ENCODE data around the gene PROC. TPM values are rescaled to one million over a fixed set of nuclear protein-coding genes. Genes with fewer than 3 reads are reported as not detected.

The PROC gene
- total and polyA plus RNA-seq, 2 of the 4 experiments (the other 2 are of a cell fraction), result 0.07 TPM; not detected in 1

GRCh38 chr2:127416506-127417001, 1.7 kb upstream of the PROC start:
- no peaks in the 10 kb centered on the region for H4K20me1 ChIP-seq (ENCODE audit: insufficient read depth, low read length)
- peak overlapping the region; percentile 8 for H3K4ac ChIP-seq (ENCODE audit: low read depth, low read length)
- no peak overlapping the region for H3K4me2 ChIP-seq (ENCODE audit: low read depth, low read length)
- CTCF ChIA-PET, result interaction anchor here (1.1 kb wide), 1 partner anchor 17 kb away, joined by 4 read pairs; no protein-coding TSS in a partner anchor
- H3K56ac ChIP-seq (ENCODE audit: extremely low read depth, insufficient read depth, low read length), result no peak overlapping the region
- 40% methylated on average over 1 of the region's 4 CpGs; no CpG with 5 or more reads in 1 of the 2 experiments for WGBS, 2 experiments (ENCODE audit: extremely low coverage in 2 of 2, insufficient read length in 1 of 2)
- H3K18ac ChIP-seq (ENCODE audit: low read depth, low read length), result no peak overlapping the region
- BruUV-seq (replicated peaks), result no TSS peak
- no peak overlapping the region; a peak in 1 of 4 replicates for H4K8ac ChIP-seq (ENCODE audit: low read depth in 2 of 2, low read length in 2 of 2)
- no peak overlapping the region for H2BK20ac ChIP-seq (ENCODE audit: low read depth, low read length)
- peak overlapping the region; percentile 45 for H2AK9ac ChIP-seq (replicated peaks; ENCODE audit: low read depth, low read length, poor library complexity)
- H3K14ac ChIP-seq (replicated peaks; ENCODE audit: low read depth, low read length), result peak overlapping the region; percentile 35; the same call in 1 of the 2 replicates
- no peak overlapping the region; the same call in 2 of the 3 replicates for H2BK15ac ChIP-seq (ENCODE audit: low read depth, low read length)
- no peak for TF ChIP-seq RFX5 (IDR thresholded peaks at IDR 0.05; ENCODE audit: low read depth, low read length)
- TF ChIP-seq ELK1 (IDR thresholded peaks at IDR 0.05; ENCODE audit: borderline replicate concordance, low read depth, low read length), result no peak
- no peak for TF ChIP-seq POLR2A (IDR thresholded peaks at IDR 0.05; ENCODE audit: low read depth, low read length)
- H4K5ac ChIP-seq (ENCODE audit: low read depth, low read length), result no peak overlapping the region
- intact Hi-C loops (cut with micrococcal nuclease) (no loop called here), in situ Hi-C loops (cut with MboI; ENCODE audit: low sequenced_read_pairs) (no loop called here), dilution Hi-C loops (cut with HindIII; ENCODE audit: low sequenced_read_pairs, unreplicated experiment) (no loop called here)
- H4K91ac ChIP-seq (ENCODE audit: insufficient read depth, low read depth, low read length), result no peak overlapping the region; the same call in 1 of the 2 replicates
- peaks cover 19% of the 10 kb centered on the region; the same call in 1 of the 2 replicates for H3K9me1 ChIP-seq (ENCODE audit: insufficient read depth, low read length)
- H3K9ac ChIP-seq (ENCODE audit: low read depth, low read length), result no peak overlapping the region
- H3K23ac ChIP-seq (ENCODE audit: low read depth, low read length), result peak overlapping the region; percentile 66; the same call in 1 of the 2 replicates
- POLR2A ChIA-PET (ENCODE audit: unreplicated experiment), result no interaction called here
- ATAC-seq (ENCODE audit: low read depth) (no peak), DNase-seq (no peak)
- no peak overlapping the region for H2BK5ac ChIP-seq (ENCODE audit: low read depth, low read length, poor library complexity, severe bottlenecking)
- H2AK5ac ChIP-seq (ENCODE audit: low read depth, low read length), result peak overlapping the region; percentile 39; the same call in 1 of the 2 replicates
- peaks cover 6% of the 10 kb centered on the region; the same call in 1 of the 2 replicates for H3K27me3 ChIP-seq (ENCODE audit: control insufficient read depth, insufficient read depth, low read length)
- H2AFZ ChIP-seq (replicated peaks; ENCODE audit: low read length, poor library complexity), result peak overlapping the region; percentile 75
- H3K36me3 ChIP-seq (ENCODE audit: control insufficient read depth, insufficient read depth, low read length), result no peaks in the 10 kb centered on the region
- no peaks in the 10 kb centered on the region for H3K9me3 ChIP-seq (ENCODE audit: control insufficient read depth, insufficient read depth, low read length)
- H3K27ac ChIP-seq (ENCODE audit: insufficient read depth, low read length), result no peak overlapping the region
- peaks cover 15% of the 10 kb centered on the region for H3K4me1 ChIP-seq (ENCODE audit: control insufficient read depth, insufficient read depth, low read length)
- no peak overlapping the region for H3K4me3 ChIP-seq (ENCODE audit: insufficient read depth, low read depth, low read length)
- peak overlapping the region; percentile 55 for H2BK120ac ChIP-seq (ENCODE audit: low read depth, low read length)
- peaks cover 0 to 4% of the 10 kb centered on the region in 2 experiments; a peak in 1 of 4 replicates for H3K79me1 ChIP-seq (ENCODE audit: low read depth in 1 of 2, low read length in 2 of 2)

Measured in IMR-90 (cell line).